NOMO-1 (cell line): Measurements from ENCODE around the gene AKAP13.
A peak's percentile ranks its signal among the peaks of the same experiment; 100 is the strongest.

Source experiments
- DNase-seq, 2 experiments: peaks; one replicate each; lab custom pipeline; 2025; ENCODE audit not compliant: unreplicated experiment in 2 of 2; lab: John Stamatoyannopoulos, UW

The AKAP13 gene

DNA sequence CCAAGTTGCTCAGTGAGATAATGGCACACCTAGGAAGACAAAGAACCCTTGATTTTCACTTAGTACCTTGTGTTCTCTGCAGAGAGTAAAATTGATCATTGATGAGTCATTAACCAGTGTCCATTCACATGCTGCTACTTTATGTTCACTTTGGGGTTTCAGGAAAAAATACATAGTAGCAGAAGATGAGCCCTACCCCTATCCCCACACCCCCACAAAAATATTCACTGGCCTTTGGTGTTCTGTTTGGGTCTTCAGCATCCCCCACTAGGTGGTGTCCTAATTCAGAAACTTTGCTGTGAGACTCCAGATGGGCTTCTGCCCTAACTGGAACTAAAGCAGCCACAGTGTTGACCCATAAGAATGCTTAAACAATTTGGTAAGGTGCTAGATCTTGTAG lies 235.5 kb downstream of the AKAP13 start:
- DNase-seq = peak in 1 of 2 experiments; percentile 11

- no peak for DNase-seq
These were observed 236.2 kb downstream of the AKAP13 start for GRCh38 chr15:85616549-85617110.

- DNase-seq = no peak
These were observed 237.8 kb downstream of the AKAP13 start for GRCh38 chr15:85618228-85618505.

DNA sequence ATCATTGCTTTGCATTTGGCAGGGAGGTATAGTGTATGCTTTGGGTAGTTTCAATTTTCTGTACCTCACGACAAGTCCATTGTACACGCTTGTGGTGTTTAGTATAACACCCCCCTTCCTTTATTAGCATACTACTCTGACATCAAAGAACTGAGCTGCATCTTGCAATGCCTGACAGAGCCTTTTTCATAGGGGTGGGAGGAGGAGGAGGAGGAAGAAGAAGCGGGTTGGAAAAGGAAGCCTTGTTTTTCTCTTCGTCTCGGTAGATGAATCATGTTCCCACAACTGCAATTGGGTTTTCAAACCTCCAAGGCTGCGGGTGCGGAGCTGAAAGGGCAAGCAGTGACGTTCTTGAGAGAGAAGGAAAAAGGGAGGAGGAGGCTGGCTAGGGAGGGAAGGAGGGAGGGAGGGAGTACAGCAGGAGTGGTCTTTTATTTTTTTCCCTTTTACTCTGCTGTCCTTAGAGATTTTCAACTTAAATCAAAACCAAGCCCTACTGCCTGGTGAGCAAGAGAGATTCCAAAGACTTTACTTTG lies 238.6 kb downstream of the AKAP13 start:
- DNase-seq = peak in 1 of 2 experiments; percentile 26

GRCh38 chr15:85619992-85620689 lies 239.7 kb downstream of the AKAP13 start:
- no peak for DNase-seq

DNA sequence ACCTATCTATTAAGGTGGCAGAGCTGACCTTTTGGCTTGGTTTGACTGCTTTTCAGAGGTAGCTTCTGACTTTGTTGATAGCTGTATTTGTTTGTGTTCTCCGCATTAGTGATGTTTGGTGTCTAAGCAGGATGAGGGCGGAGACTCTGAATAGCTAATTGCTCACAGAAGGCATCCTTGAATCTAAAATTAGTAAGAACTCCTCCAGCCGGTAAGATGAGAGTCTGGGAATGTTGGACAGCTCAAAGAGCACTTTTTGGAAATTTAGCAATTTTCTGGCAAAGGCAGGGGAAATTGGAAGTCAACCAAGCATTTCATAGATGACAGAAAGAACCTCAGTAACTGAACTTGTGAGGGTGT lies 240.3 kb downstream of the AKAP13 start:
- DNase-seq = no peak

- no peak for DNase-seq
These were observed 240.7 kb downstream of the AKAP13 start for GRCh38 chr15:85621094-85621493.

GRCh38 chr15:85622221-85622831 lies 241.9 kb downstream of the AKAP13 start:
- no peak for DNase-seq

DNA sequence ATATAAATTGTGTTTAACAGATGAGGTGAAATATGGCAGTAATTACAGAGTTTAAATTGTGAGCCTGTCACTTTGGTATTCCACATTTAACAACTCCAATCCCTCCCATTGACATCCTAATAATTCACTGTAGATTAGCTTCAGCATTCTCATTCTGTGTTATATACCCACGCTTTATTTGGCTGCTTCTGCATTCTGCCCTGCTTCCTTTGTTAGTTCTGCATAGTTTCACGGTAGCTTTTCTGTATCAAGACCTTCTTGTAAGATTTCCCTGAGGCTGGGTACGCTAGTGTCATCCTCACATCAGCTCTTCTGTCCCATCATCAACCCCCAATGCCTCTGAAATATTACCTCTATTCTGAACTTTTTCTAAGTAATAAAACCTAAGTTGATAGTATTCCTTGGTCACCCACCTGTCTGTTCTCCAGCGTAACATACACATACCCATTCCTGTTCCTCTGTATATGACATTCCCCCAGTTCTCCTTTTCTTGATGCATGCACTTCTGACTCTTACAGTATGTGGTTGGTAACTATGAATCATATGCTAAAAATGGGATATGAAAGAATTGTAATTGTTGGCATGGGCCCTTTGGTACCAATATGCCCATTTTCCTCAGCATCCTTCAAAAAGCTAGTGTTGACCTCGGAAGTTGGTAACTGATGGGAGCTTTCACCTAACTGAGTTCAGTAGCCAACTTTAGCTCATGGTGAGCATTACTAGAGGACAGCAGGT lies 243.1 kb downstream of the AKAP13 start:
- DNase-seq = peak; percentile 51 to 80

DNA sequence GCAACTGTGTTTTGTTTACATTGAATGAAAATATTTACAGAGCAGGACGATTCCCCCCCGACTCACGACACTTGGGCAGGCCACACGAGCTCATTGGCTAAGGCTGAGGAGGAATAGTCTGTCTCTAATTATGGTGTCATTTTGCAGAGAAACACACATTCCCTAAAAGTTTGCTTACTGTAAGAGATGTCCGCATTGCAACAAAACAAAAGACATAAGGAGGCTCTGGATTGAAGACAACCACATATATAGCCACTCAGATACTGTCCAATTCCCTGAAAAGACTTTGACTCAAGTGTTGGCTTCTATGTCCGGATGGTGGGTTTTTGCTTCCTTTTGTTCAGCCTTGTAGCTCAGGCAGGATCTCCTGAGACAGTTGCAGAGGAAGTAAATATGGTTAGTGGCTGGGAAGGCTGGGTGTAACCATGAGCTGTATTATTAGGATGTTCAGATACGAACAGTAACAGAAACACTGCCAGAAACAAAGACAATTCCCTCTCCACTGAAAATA lies 243.9 kb downstream of the AKAP13 start:
- peak in 1 of 2 experiments; percentile 31 for DNase-seq

GRCh38 chr15:85625166-85625830 lies 244.9 kb downstream of the AKAP13 start:
- DNase-seq = no peak

DNA sequence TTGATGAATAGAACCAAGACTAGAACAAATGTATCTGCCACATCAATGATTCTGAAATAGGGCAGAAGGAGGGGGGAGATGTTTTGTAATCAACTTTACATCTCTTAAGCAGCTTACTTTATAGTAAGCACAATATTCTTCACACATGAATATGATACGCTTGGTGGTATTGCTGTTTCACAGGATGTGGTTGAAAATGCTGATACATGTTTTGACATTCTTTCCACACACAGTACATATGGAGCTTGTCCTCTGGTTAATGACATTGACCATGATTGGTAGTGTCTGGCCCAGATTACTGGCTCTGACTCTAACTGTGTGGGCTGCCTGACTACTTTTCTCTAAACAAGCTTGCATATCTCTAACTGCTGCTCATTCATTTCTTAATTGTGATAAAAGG lies 245.5 kb downstream of the AKAP13 start:
- DNase-seq = no peak

- DNase-seq = no peak
These were observed 247.0 kb downstream of the AKAP13 start for GRCh38 chr15:85627213-85627935.

DNA sequence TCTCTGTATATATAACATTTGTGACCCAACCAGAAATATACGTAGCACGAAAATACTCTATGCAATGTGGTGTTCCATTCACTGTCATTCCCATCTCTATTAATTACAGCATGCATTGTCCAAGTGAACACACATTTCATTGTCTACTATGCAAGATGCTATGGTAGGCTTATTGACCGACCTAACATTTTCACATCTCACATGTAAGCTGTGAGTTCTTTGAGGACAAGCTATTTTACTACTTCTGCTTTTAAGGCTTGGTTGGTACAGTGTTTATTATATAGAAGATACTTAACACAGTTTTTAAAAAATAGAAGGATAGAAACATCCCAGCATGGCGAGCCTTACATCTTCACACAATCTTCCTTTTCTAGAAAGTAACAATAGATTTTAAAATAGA lies 249.9 kb downstream of the AKAP13 start:
- no peak for DNase-seq

GRCh38 chr15:85631018-85631417 lies 250.6 kb downstream of the AKAP13 start:
- no peak for DNase-seq

DNA sequence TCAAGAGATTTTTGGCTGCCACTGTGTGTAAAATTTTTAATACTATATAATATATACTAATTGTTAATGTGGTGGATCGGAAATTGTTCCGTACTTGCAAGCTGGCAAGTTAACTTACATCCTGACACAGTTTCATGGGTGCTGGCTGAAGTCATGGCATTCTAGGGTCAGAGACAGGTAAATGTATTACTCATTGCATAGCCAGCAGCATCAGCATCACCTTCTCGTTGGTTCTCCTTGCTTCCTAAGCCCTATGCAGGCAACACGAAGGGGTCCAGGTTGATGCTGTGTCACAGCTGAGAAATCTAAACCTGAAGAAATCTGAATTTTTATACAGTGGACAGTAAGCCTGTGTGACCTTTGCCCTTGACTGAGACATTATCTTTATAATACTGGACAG lies 251.6 kb downstream of the AKAP13 start:
- DNase-seq = no peak

GRCh38 chr15:85633859-85634258 lies 253.5 kb downstream of the AKAP13 start:
- DNase-seq = no peak

DNA sequence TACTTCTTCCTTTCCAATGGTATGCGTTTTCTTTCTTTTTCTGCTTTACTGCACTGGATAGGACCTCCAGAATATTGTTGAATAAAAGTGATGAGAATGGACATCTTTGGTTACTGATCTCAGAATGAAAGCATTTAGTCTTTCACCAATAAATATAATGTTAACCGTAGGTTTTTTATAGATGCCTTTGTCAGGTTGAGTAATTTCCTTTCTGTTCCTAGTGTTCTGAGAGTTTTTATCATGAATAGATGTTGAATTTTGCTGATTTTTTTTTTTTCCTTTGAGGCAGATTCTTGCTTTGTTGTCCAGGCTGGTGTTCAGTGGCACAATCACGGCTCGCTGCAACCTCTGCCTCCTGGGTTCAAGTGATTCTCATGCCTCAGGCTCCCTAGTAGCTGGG lies 255.9 kb downstream of the AKAP13 start:
- DNase-seq = no peak

GRCh38 chr15:85639752-85640381 lies 259.5 kb downstream of the AKAP13 start:
- no peak for DNase-seq
